HepG2 (cell line): Measurements from ENCODE around the gene ZNF248. TPM values are rescaled to one million over a fixed set of nuclear protein-coding genes. Genes with fewer than 3 reads are reported as not detected.

Experiments
- ERF ChIP-seq: IDR thresholded peaks from 2 replicates; pipeline ENCODE4 v1.6.1; 2018; ENCODE audit warnings: missing biosample characterization, missing genetic modification reagents
- FOXA3 ChIP-seq: IDR thresholded peaks from 2 replicates; pipeline ENCODE4 v1.6.1; 2016; ENCODE audit warnings: missing genetic modification reagents, missing compliant biosample characterization
- GABPB1 ChIP-seq: IDR thresholded peaks from 2 replicates; pipeline ENCODE4 v1.6.1; 2016; ENCODE audit warnings: mild to moderate bottlenecking, missing genetic modification reagents, moderate library complexity, missing compliant biosample characterization
- HMG20A ChIP-seq: IDR thresholded peaks from 2 replicates; pipeline ENCODE4 v1.6.1; 2016; ENCODE audit warnings: borderline replicate concordance
- MEIS2 ChIP-seq: sonication (generic); formaldehyde crosslinking; IDR thresholded peaks from 2 replicates; pipeline ENCODE4 v1.9.0; 2021; ENCODE audit warnings: mild to moderate bottlenecking, missing genetic modification reagents
- NR2C2 ChIP-seq: sonication (generic); formaldehyde crosslinking; IDR thresholded peaks from 2 replicates; pipeline ENCODE4 v1.4.0; 2020; ENCODE audit warnings: missing genetic modification reagents, mild to moderate bottlenecking, moderate library complexity, borderline replicate concordance
- RELA ChIP-seq: sonication (generic); formaldehyde crosslinking; IDR thresholded peaks from 2 replicates; pipeline ENCODE4 v1.4.0; 2020; ENCODE audit warnings: missing genetic modification reagents
- REXO4 ChIP-seq: sonication (generic); formaldehyde crosslinking; IDR thresholded peaks from 2 replicates; pipeline ENCODE4 v1.8.0; 2022; ENCODE audit warnings: missing genetic modification reagents, mild to moderate bottlenecking, borderline replicate concordance
- RNF2 ChIP-seq: fragments of 450-650 bp; conservative IDR thresholded peaks from 2 replicates; pipeline ENCODE4 v1.6.1; 2016; ENCODE audit warnings: low read depth
- SKIL ChIP-seq: sonication (generic); formaldehyde crosslinking; IDR thresholded peaks from 2 replicates; pipeline ENCODE4 v1.8.0; 2022; ENCODE audit warnings: missing genetic modification reagents, mild to moderate bottlenecking, moderate library complexity, borderline replicate concordance
- TAF1 ChIP-seq: sonication (generic); formaldehyde crosslinking; IDR thresholded peaks from 2 replicates; pipeline ENCODE4 v1.4.0; 2020; ENCODE audit warnings: missing genetic modification reagents
- TFE3 ChIP-seq: IDR thresholded peaks from 2 replicates; pipeline ENCODE4 v1.6.1; 2016
- THAP9 ChIP-seq: sonication (generic); formaldehyde crosslinking; IDR thresholded peaks from 2 replicates; pipeline ENCODE4; 2020; ENCODE audit warnings: missing genetic modification reagents, mild to moderate bottlenecking, borderline replicate concordance
- ZFP36L2 ChIP-seq: sonication (generic); formaldehyde crosslinking; IDR thresholded peaks from 2 replicates; pipeline ENCODE4 v1.4.0; 2020; ENCODE audit warnings: missing genetic modification reagents
- ZKSCAN5 ChIP-seq: sonication (generic); formaldehyde crosslinking; IDR thresholded peaks from 2 replicates; pipeline ENCODE4 v1.5.1; 2020; ENCODE audit warnings: mild to moderate bottlenecking, missing genetic modification reagents
- ZNF282 ChIP-seq: fragments of 450-650 bp; IDR thresholded peaks from 2 replicates; pipeline ENCODE4 v1.6.1; 2018; ENCODE audit not compliant: partially characterized antibody
- ZNF570 ChIP-seq: sonication (generic); formaldehyde crosslinking; IDR thresholded peaks from 2 replicates; pipeline ENCODE4 v1.4.0; 2020; ENCODE audit warnings: mild to moderate bottlenecking, missing genetic modification reagents, borderline replicate concordance
- ZNF740 ChIP-seq: sonication (generic); formaldehyde crosslinking; IDR thresholded peaks from 2 replicates; pipeline ENCODE4 v1.4.0; 2020; ENCODE audit warnings: missing genetic modification reagents
- ZSCAN5A ChIP-seq: sonication (generic); formaldehyde crosslinking; IDR thresholded peaks from 2 replicates; pipeline ENCODE4 v1.8.0; 2022; ENCODE audit warnings: mild to moderate bottlenecking, missing genetic modification reagents, borderline replicate concordance
- polyA plus RNA-seq, 8 experiments: library from polyadenylated mRNA; depleted of rRNA in 3 of 8; stranded (reverse) in 7 of 8; unstranded in 1 of 8; fragments of >200 nt; fragmentation: Illumina TruSeq in 4 of 8; extraction: Trizol in 4 of 8; gene quantifications; 2 replicates each; pipeline versions ENCODE4 v1.2.1 to v1.2.3, GENCODE V29; 2011 to 2016; ENCODE audit warnings: low read depth in 4 of 8, missing spikeins in 1 of 8, mixed read lengths in 1 of 8; ENCODE audit not compliant: insufficient read depth in 1 of 8
- total RNA-seq, 5 experiments: library from RNA; depleted of rRNA; stranded (reverse); fragments of >200 nt; fragmentation: Illumina TruSeq; extraction: Trizol; gene quantifications; 2 replicates each; pipeline ENCODE4 v1.2.3, GENCODE V29; 2016; ENCODE audit warnings: low read depth in 1 of 5

Gene ZNF248
- total and polyA plus RNA-seq, 2 of the 13 experiments (the other 11 are each of a cell fraction or from before 2014, with no cell fraction given) = 12.8 to 13.3 TPM

- TF ChIP-seq SKIL (CRISPR knock-in tag) (peak; percentile 74; the same call in 1 of the 2 replicates), ZFP36L2 (CRISPR knock-in tag) (0 out of 2 replicates have a peak, but pooled peaks have one; percentile 46), HMG20A (CRISPR knock-in tag) (peak; percentile 43; the same call in 1 of the 2 replicates), TAF1 (CRISPR knock-in tag) (peak; percentile 99), ZKSCAN5 (CRISPR knock-in tag) (no peak), THAP9 (peak; percentile 81), FOXA3 (CRISPR knock-in tag) (peak; percentile 62; the same call in 1 of the 2 replicates), MEIS2 (CRISPR knock-in tag) (peak; percentile 87), ZNF282 (no peak), NR2C2 (CRISPR knock-in tag) (peak; percentile 30; the same call in 1 of the 2 replicates), RNF2 (peak; percentile 95), ZNF740 (peak; percentile 47; the same call in 1 of the 2 replicates), TFE3 (CRISPR knock-in tag) (peak; percentile 71; the same call in 1 of the 2 replicates), ZSCAN5A (CRISPR knock-in tag) (peak; percentile 91), REXO4 (CRISPR knock-in tag) (peak; percentile 74; the same call in 1 of the 2 replicates), ERF (CRISPR knock-in tag) (peak; percentile 93), GABPB1 (peak; percentile 82), ZNF570 (CRISPR knock-in tag) (no peak), RELA (CRISPR knock-in tag) (no peak)
Observed at GRCh38 chr10:37857287-37858211, at the start of gene ZNF248 (continued).
